Astrocyte (in vitro differentiated cells and primary cell): Measurements from ENCODE around the gene GTF3C6.
"Not testable (repeated sequence)": the region's sequence is repeated elsewhere in the genome, so short reads cannot be mapped to it uniquely, and the experiment has no call there.

Experiments used
- EZH2 ChIP-seq: IDR thresholded peaks from 2 replicates; pipeline ENCODE4 v1.6.1; 2012; ENCODE audit warnings: mild to moderate bottlenecking, low read length, inconsistent platforms; ENCODE audit not compliant: insufficient read depth
- TF ChIP-seq, protein P1 (sequence below): IDR thresholded peaks from 2 replicates; pipeline ENCODE4 v1.5.1; 2011; ENCODE audit warnings: low read depth, mild to moderate bottlenecking, inconsistent platforms, low read length, moderate library complexity; ENCODE audit not compliant: insufficient read depth

DNA sequence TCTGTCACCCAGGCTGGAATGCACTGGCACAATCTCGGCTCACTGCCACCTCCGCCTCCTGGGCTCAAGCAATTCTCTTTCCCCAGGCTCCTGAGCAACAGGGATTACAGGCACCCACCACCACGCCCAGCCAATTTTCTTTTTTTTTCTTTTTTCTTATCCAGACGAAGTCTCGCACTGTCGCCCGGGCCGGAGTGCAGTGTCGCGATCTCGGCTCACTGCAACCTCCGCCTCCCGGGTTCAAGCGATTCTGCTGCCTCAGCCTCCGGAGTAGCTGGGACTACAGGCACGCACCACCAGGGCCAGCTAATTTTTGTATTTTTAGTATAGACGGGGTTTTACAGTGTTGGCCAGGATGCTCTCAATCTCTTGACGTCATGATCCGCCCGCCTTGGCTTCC lies 4.1 kb downstream of the GTF3C6 start:
- TF ChIP-seq, protein P1, sequence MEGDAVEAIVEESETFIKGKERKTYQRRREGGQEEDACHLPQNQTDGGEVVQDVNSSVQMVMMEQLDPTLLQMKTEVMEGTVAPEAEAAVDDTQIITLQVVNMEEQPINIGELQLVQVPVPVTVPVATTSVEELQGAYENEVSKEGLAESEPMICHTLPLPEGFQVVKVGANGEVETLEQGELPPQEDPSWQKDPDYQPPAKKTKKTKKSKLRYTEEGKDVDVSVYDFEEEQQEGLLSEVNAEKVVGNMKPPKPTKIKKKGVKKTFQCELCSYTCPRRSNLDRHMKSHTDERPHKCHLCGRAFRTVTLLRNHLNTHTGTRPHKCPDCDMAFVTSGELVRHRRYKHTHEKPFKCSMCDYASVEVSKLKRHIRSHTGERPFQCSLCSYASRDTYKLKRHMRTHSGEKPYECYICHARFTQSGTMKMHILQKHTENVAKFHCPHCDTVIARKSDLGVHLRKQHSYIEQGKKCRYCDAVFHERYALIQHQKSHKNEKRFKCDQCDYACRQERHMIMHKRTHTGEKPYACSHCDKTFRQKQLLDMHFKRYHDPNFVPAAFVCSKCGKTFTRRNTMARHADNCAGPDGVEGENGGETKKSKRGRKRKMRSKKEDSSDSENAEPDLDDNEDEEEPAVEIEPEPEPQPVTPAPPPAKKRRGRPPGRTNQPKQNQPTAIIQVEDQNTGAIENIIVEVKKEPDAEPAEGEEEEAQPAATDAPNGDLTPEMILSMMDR, result not testable (repeated sequence)
- TF ChIP-seq EZH2, result not testable (repeated sequence)
